GM18526 (cell line): ENCODE measurements around the gene WDR37.

Experiments used
- POLR2A ChIP-seq: IDR thresholded peaks from 3 replicates; pipeline ENCODE4 v1.6.1; 2011; ENCODE audit not compliant: insufficient read length; ENCODE audit errors: extremely low read depth

Gene WDR37

GRCh38 chr10:1110674-1111119 is 54.5 kb downstream of the WDR37 start:
- TF ChIP-seq POLR2A = no peak

DNA sequence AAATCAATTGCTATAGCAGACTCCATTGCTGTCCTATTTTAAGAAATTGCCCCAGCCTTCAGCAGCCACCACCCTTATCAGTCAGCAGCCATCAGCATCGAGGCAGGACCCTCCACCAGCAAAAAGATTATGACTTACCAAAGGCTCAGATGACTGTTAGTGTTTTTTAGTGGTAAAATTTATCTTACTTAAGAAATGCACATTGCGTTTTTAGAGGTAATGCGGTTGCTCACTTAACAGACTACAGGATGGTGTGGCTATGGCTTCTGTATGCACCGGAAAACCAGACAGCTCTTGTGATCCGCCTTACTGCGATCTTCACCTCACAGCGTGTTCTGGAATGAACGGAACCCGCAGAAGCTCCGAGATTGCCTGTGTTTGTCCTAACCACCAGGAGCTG is 58.1 kb downstream of the WDR37 start:
- TF ChIP-seq POLR2A = no peak

DNA sequence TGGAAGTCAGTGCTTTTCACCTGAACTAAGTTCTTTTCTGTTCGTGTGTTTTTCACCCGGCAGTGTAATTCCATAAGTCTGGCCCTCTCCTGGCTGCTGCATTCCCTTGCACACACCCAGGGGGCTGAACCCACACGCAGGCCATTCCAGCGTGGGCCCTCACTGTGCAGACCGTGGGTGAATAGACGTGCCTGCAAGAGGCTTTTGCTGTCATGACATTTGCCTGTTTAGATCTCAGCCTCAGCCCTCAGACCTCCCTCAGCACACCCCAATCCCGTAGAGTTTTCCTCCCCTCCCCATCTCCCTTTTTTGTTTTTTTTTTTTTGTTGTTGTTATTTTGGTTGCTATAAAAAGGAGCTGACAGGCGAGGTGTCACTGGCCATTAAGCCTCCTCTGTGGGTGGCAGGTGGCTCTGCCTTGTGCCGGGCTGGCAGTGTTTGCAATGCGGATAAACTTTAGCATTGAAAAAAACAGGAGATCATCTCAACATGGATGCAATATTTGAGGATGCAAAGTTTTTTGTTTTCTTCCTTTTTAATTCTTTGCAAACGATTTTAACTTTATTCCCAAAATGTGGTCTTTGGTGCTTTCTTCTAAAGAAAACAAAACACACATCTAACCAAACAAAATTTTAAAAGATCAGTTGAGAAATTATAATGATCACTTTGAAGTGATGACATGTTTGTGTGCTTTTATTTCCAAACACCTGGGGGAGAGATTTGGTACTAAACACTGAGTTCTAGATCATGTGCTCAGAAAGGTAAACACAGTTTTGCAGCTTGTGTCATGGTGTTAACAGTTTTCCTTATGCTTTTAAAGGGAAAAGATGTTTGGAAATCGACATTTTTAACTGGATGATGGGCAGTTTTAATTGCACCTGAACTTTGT is 58.8 kb downstream of the WDR37 start:
- TF ChIP-seq POLR2A = no peak

DNA sequence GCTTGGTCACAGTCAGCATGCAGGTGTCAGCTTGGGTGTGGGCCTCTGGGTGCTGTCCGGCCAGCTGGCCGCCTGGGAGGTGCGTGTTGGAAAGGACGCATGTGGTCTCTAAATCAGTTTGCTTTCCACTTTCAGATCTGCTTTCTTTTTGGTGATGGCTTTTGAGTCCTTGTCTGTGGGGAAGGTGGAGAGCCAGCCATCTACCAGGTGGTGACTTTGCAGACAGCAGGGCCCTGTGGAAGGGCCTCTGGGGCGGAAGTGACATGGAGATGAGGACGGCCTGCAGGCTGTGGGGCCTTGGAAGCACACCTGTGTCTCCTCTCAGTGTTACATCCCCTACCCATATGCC is 59.4 kb downstream of the WDR37 start:
- no peak for TF ChIP-seq POLR2A

DNA sequence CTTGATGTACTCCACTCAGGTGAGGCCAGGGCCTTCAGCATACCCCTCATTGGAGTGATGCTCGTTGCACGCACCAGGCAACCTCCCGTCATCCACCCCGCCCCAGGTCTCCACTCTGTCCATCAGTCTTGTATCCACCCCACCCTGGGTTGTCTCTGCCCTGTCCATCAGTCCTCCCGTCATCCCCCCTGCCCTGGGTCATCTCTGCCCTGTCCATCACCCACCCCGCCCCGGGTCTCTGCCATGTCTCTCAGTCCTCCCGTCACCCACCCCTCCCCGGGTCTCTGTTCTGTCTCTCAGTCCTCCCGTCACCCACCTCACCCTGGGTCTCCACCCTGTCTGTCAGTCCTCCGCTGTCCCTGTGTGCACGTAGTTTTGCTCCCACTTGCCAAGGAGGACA is 59.9 kb downstream of the WDR37 start:
- TF ChIP-seq POLR2A = no peak

DNA sequence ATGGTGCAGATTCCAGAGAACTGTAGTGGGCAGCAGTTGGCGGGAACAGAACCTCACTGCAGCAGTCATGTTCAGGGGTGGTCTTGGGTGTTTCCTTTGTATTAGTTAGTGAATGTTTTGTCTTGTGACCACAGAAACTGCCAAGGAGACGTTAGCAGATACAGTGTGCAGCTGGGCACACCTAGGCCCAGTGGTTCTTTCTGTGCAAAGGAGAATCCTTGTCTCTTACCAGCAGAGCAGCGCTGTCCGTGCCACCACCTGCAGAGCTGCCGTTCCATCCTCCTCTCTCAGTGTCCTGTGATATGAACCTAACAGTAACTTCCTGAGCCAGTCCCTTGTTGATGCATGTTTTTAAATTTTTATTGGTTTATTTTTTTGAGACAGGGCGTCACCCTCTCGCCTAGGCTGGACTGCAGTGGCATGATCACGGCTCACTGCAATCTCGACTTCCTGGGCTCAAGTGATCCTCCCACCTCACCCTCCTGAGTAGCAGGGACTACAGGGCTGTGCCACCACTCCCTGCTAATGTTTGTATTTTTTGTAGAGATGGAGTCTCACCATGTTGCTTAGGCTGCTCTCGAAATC is 60.6 kb downstream of the WDR37 start:
- TF ChIP-seq POLR2A = no peak

DNA sequence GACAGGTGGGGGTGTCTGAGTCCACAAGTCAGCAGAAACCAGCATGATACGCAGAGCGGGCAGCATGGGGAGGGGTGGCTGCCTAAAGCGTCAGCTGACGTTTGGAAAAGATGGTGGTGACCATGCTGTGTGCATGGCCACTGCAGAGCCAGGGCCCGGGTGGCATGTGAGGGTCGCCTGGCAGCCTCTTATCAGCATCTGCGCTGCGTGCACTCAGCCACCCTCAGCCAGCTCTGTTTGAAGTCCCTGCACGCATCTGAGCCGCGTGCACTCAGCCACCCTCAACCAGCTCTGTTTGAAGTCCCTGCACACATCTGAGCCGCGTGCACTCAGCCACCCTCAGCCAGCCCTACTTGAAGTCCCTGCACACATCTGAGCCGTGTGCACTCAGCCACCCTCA is 61.5 kb downstream of the WDR37 start:
- no peak for TF ChIP-seq POLR2A

GRCh38 chr10:1119027-1119426 is 62.8 kb downstream of the WDR37 start:
- TF ChIP-seq POLR2A = no peak

GRCh38 chr10:1119501-1119900 is 63.3 kb downstream of the WDR37 start:
- TF ChIP-seq POLR2A = no peak

DNA sequence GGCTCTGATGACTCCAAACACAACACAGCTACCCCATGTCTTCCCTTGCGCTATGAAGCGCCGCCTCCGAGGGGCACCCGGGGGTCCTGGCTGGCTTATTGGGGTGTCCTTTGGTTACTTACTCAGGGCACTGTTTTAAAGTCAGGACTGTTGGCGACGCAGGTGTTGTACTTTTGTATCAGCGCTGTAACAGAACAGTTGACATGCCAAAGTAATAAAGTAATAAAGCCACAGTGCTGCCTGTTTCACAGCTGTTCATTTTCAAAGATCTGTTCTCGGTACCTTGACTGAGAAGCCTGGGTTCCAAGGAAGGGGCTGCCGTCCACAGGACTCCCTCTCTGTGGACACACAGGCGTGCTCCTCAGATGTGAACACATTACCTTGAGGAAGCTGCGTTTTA is 64.1 kb downstream of the WDR37 start:
- TF ChIP-seq POLR2A = no peak

- no peak for TF ChIP-seq POLR2A
These were observed 64.6 kb downstream of the WDR37 start for GRCh38 chr10:1120801-1121211.

DNA sequence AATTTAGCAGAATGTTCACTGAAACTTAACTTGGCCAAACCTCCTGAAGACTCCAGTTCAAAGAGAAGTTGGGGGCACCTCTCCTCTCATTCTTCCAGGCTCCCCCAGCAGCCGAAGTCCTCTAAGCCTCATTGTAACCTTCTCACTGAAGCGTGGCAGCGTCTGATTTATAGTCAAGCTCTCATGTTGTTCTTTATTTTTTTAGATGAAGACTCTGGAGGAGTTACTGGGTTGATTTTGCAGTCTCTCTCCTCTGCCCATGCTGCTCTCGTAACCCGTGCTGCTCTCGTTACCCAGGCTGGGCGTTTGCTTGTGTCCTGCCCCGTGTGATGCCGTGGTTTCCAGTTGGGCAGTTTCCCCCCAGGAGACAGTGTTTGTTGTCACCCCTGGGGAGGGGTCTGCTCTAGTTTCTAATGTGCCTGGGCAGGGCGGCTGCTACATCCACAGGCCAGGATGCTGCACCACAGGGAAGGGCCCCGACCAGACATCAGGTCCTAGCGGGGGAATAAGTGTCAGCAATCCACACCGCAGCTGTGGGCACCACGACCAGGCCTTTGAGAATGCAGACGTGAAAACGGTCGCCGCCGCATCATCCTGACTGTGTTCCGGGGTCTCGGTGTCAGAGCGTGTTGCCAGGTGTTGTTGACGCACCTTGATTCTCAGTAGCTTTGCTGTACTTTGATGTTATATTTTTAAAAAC is 65.2 kb downstream of the WDR37 start:
- TF ChIP-seq POLR2A = no peak

DNA sequence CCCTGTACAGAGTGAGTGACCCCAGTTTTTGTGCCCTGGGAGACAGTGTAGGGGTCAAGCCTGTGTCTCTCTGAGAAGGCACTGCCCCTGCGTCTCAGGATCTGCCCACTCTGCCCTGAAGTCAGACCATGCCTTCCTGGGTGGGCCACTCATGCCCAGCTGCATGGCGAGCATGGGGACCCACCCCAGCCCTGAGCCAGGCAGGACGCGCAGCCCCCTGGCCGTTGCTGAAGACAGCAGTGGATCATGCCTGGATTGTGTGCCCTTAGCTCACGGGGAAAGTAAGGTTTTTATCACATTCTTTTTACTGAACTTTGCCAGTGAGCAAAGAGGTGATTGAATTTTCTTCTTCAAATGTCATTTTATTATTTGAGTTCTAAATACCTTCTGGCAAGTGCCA is 66.2 kb downstream of the WDR37 start:
- TF ChIP-seq POLR2A = no peak

DNA sequence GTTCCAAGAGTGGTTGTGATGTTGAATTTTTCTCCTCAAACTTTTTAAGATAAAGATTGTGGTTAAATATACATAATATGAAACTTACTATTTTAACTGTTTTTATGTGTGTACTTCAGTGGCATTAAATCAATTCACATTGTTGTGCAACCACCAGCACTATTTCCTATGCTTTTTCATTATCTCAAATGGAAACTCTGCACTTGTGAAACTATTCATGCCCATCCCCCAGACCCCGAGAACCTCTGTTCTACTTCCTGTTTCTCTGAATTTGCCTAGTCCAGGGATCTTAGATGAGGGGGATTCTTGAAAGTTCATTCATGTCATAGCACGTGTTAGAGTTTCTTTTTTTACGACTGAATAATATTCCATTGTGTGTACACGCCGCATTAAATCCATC is 67.0 kb downstream of the WDR37 start:
- no peak for TF ChIP-seq POLR2A

DNA sequence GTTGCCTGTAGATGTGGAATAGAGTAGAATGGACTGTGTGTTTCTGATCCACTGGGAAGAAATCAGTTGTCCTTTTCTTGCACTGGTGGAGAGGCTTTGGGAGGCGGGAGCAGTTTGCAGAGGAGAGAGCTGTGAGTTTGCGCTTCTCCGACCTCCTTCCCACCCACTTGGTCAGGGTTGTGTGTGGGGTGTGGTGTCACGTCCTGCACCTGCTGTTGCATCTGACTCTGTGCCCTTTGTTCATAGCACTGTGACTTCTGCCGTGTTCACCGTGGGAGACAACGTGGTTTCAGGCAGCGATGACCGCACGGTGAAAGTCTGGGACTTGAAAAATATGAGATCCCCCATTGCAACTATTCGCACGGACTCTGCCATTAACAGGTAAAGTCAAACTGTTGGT is 67.8 kb downstream of the WDR37 start:
- no peak for TF ChIP-seq POLR2A

DNA sequence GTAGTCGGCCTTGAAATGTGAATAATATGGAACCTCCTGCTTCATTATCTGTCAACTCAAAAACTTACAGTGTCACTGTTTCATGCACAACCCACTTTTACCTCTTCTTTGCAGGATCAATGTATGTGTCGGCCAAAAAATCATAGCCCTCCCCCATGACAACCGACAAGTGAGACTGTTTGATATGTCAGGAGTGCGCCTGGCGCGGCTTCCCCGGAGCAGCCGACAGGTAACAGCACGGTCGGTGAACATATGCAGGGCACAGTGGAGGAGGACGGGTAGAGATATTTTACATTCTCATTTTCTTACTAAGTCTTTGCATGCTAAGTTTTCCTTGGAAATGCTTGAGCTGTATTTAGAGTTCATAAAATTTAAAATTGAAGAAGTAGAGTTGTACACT is 68.6 kb downstream of the WDR37 start:
- no peak for TF ChIP-seq POLR2A

DNA sequence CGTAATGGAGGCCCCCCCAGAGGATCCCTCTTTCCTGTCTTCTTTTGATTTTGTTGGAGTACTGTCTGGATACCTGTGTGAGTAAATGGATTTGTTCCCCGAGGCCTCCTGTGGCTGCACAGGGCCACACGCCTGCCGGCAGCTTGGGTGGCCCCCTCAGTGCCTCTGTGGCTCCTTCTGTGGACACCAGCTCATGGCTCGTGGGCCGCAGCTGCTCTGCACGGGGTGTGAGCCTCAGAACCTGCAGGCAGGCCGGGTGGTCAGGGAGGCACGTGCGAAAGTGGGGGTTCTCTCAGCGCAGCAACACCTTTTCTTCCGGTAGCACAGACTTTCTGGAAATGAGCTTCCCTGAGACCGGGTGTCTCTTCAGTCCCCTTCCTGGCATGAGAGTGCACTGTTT is 70.3 kb downstream of the WDR37 start:
- TF ChIP-seq POLR2A = no peak

GRCh38 chr10:1127629-1128028 is 71.4 kb downstream of the WDR37 start:
- no peak for TF ChIP-seq POLR2A
